ENCODE results near the gene CD276. TPM values are rescaled to one million over a fixed set of nuclear protein-coding genes. Genes with fewer than 3 reads are reported as not detected.
"Not testable (repeated sequence)": the region's sequence is repeated elsewhere in the genome, so short reads cannot be mapped to it uniquely, and the experiment has no call there.

CD276 gene
- total RNA-seq: 10 to 100 TPM; 13.9 to 56.0 (median 18.0) TPM
- polyA plus RNA-seq: 10 to 100 TPM; 26.4 to 30.4 TPM

DNA sequence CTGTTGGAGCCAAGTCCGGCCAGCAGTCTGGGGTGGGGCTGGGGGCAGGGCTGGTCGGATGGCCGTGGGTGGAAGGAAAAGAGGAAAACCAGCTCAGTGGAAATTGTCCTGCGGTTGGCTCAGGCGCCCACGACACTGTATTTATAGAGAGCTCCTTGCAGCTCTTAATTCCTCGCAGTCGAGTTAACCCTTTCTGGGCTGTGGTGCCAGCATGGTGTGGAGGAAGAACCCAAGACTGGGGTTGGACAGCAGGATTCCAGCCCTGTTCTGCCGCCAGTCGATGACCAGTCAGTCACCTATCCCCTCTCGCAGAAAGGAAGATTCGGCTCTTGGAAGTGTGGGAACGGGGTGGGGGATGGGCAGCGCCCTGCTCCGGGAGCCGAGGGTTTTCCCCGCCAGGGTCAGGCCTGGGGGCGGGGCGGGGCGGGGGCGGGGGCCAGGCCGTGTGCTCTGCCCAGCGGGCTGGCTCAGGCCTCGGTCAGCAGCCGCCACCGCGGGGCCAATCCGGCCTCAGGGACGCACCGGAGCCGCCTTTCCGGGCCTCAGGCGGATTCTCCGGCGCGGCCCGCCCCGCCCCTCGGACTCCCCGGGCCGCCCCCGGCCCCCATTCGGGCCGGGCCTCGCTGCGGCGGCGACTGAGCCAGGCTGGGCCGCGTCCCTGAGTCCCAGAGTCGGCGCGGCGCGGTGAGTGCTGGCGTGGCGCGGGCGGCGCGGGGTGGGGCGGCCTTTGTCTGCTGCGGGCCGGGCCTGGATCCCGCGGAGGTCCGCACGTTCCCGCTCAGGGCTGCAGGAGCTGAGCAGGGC is at the start of gene CD276:
CD276 (plus strand) TSS at position 607 of the 804 bp plus-strand sequence. CDS start 15,257 bp downstream, outside the sequence.
- DNase-seq: peak; percentile 75 to 91 (median 81)
- TF ChIP-seq, protein P1, sequence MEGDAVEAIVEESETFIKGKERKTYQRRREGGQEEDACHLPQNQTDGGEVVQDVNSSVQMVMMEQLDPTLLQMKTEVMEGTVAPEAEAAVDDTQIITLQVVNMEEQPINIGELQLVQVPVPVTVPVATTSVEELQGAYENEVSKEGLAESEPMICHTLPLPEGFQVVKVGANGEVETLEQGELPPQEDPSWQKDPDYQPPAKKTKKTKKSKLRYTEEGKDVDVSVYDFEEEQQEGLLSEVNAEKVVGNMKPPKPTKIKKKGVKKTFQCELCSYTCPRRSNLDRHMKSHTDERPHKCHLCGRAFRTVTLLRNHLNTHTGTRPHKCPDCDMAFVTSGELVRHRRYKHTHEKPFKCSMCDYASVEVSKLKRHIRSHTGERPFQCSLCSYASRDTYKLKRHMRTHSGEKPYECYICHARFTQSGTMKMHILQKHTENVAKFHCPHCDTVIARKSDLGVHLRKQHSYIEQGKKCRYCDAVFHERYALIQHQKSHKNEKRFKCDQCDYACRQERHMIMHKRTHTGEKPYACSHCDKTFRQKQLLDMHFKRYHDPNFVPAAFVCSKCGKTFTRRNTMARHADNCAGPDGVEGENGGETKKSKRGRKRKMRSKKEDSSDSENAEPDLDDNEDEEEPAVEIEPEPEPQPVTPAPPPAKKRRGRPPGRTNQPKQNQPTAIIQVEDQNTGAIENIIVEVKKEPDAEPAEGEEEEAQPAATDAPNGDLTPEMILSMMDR (IDR thresholded peaks at IDR 0.05): no peak
- peaks cover 0 to 17% (median 0%) of the 10 kb centered on the region in 3 donors for H3K4me1 ChIP-seq
- H3K36me3 ChIP-seq: no peaks in the 10 kb centered on the region
- ATAC-seq: peak; percentile 86 to 91 (median 88)
- intact Hi-C loops (cut with DNase I): no loop called here
- no peaks in the 10 kb centered on the region for H3K27me3 ChIP-seq
- 1% methylated on average over 34 to 69 of the region's 69 CpGs for WGBS, 2 donors
- no peaks in the 10 kb centered on the region for H3K9me3 ChIP-seq
- FAIRE-seq: no peak
- H3K4me3 ChIP-seq: peak within 1 kb of the TSS; percentile 51 to 90 (median 78)
- peak within 1 kb of the TSS; percentile 42 to 75 (median 62) for H3K27ac ChIP-seq

DNA sequence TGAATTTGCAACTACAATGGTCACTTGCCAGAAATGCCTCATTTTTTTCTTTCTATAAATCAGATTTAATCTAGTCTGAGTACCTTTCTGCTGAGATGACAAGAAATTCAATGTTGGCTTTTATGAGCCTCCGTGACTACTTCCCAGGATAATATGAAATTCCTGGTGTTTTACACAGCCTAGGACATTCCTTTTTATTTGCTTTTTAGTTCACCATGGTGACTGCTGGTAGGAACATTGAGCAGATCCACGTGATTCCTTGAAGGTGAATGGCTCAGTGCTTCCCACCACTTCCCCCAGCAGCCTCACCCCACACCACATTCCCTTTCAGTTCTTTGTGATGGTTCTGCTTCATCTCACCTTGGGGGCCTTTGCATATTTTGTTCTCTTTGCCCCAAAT is 46.7 kb upstream of the CD276 start:
- no peak for ATAC-seq
- Histone ChIP-seq H3K36me3 (no peaks in the 10 kb centered on the region), H3K9me3 (no peaks in the 10 kb centered on the region), H3K27me3 (no peaks in the 10 kb centered on the region), H3K4me1 (peaks cover 0 to 6% (median 0%) of the 10 kb centered on the region in 3 donors), H3K4me3 (no peak overlapping the region), H3K27ac (no peak overlapping the region)
- 33 to 39% methylated on average over 2 of the region's 2 CpGs for WGBS, 2 donors
- no peak for DNase-seq
- TF ChIP-seq, protein P1 (IDR thresholded peaks at IDR 0.05): no peak
- intact Hi-C loops (cut with DNase I): loop anchor here in 2 of 3 donors (5.0 kb wide), 2 partner anchors 70 to 75 kb away; no protein-coding TSS in a partner anchor
- no peak for FAIRE-seq

DNA sequence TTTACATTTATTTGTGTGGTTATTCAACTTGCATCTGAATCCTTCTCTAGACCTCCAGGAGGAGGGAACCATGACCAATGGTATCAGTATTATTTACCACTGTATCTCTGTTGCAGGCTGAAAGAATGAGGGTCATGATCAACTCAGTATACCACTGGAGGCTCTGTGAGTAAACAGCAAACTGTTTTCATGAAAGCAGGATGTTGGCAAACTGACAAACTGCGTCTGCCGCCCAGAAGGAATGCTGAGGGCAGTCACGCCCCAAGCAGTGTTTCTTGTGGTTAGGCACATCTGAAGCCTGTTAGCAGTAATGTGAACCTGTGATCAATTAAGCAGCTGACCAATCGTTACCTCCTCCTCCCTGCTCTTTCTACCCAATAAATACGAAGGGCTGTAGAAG is 44.7 kb upstream of the CD276 start:
- DNase-seq: not testable (repeated sequence)

DNA sequence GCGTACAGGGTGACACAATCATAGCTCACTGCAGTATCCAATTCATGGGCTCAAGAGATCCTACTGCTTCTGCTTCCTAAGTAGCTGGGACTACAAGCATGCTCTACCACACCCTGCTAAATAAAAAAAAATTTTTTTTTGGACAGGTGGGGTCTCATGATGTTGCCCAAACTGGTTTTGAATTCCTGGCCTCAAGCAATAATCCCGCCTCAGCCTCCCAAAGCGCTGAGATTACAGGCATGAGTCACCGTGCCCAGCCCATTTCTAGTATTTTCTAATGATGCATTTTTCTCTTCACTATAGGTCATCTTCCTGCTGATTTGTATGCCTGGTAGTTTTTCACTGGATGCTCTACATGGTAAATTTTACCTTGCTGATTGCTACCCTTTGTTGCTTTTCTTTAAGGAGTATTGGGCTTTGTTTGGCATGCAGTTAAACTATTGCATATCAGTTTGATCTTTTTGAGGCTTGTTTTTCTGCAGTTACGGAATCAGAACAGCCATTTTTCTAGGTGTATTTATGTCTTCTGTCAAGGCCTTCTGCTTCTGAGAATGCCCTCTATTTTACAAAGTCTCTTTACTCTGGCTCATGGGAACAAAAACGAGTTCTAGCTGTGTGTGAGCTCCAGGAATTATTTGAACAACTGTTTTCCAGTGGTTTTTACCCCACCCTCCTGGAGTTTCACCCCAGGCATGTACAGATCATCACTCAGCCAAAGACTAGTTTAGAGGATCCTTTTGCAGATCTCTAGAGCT is 36.7 kb upstream of the CD276 start:
- H3K4me1 ChIP-seq: no peaks in the 10 kb centered on the region
- H3K4me3 ChIP-seq: no peak overlapping the region
- no peak overlapping the region for H3K27ac ChIP-seq
- no peaks in the 10 kb centered on the region for H3K9me3 ChIP-seq
- no peaks in the 10 kb centered on the region for H3K27me3 ChIP-seq
- intact Hi-C loops (cut with DNase I): no loop called here
- TF ChIP-seq, protein P1 (IDR thresholded peaks at IDR 0.05): no peak
- FAIRE-seq (no peak), DNase-seq (no peak), ATAC-seq (no peak)
- 72 to 79% methylated on average over 6 of the region's 6 CpGs for WGBS, 2 donors
- no peaks in the 10 kb centered on the region for H3K36me3 ChIP-seq

More for the DNA sequence above, 44.7 kb upstream of the CD276 start:
- not testable (repeated sequence) for H3K36me3 ChIP-seq, H3K4me1 ChIP-seq, ATAC-seq, FAIRE-seq, H3K27me3 ChIP-seq, H3K27ac ChIP-seq, H3K4me3 ChIP-seq, H3K9me3 ChIP-seq
- intact Hi-C loops (cut with DNase I): loop anchor here in 2 of 3 donors (5.0 kb wide), 2 partner anchors 72 to 77 kb away; no protein-coding TSS in a partner anchor
- 70 to 80% methylated on average over 5 of the region's 5 CpGs for WGBS, 2 donors

DNA sequence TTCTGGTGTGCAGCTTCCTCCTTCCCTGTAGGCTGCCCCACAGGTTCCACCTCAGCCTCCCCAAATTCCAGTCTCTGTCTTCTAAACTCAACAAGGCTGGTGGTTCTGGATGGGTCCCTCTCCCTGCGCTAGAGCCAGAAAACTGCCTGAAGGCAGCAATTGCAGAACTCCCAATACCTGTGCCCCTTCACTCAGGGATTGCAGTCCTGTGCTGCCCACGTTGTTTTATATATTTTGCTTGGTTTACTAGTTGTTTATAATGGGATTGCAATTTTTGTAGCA is 36.2 kb upstream of the CD276 start:
- TF ChIP-seq, protein P1 (IDR thresholded peaks at IDR 0.05): no peak
- H3K4me1 ChIP-seq: no peaks in the 10 kb centered on the region
- no peaks in the 10 kb centered on the region for H3K27me3 ChIP-seq
- FAIRE-seq (no peak), ATAC-seq (no peak), DNase-seq (no peak)
- H3K27ac ChIP-seq: no peak overlapping the region
- no peak overlapping the region for H3K4me3 ChIP-seq
- no peaks in the 10 kb centered on the region for H3K9me3 ChIP-seq
- H3K36me3 ChIP-seq: no peaks in the 10 kb centered on the region
- intact Hi-C loops (cut with DNase I): no loop called here
- WGBS, 2 donors: 73 to 74% methylated on average over 2 of the region's 2 CpGs
